ENCODE measurements around the gene MTUS2.

The MTUS2 gene

DNA sequence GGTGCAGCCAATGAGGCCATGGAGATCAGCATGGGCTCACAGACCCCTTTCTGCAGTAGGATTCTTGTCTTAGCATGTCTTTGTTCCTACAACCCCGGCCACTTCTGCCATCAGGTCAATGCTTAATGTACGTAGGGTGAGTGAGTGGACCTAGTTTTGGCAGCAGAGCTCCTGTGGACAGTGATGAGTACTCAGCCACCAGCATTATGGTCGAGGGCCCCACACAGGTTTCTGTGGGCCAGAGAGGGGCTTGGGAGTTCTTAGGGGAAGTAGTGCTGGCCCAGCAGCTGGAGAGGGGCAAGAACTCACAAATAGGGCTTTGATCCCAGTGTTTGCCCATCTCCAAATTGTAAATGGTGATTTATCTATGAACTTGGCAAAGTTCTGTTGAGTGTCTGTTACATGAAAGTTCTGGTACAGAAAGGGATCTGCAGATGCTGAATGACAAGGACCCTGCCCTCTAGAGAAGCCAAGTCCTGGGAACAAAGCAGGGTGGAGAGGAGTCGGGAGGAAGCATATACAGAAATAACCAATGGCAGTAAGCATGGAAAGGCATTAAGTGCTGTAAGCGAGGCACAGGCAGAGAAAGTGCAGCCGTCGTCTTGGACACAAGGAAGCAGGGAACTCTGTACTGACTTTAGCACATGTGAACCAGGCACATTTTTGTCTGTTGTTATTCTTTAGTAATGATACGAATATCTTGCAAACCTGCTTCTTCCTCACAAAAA, 185.1 kb downstream of the MTUS2 start:
- TF ChIP-seq BHLHE40 (IDR thresholded peaks at IDR 0.05; ENCODE audit: borderline replicate concordance) (no peak), ZNF384 (IDR thresholded peaks at IDR 0.05) (no peak), LEF1 (IDR thresholded peaks at IDR 0.05; ENCODE audit: borderline replicate concordance) (no peak), ELF4 (IDR thresholded peaks at IDR 0.05) (no peak), HDGF (IDR thresholded peaks at IDR 0.05; ENCODE audit: borderline replicate concordance) (no peak), FOXM1 (IDR thresholded peaks at IDR 0.05; ENCODE audit: borderline replicate concordance) (no peak), FOXA1 (IDR thresholded peaks at IDR 0.05) (no peak), CTBP1 (IDR thresholded peaks at IDR 0.05; ENCODE audit: borderline replicate concordance) (no peak), FOXK2 (IDR thresholded peaks at IDR 0.05) (no peak), TARDBP (IDR thresholded peaks at IDR 0.05) (no peak), SP1 (IDR thresholded peaks at IDR 0.05) (no peak), L3MBTL2 (conservative IDR thresholded peaks at IDR 0.05) (no peak), NFRKB (IDR thresholded peaks at IDR 0.05) (no peak), ARNT (IDR thresholded peaks at IDR 0.05) (no peak), SUZ12 (IDR thresholded peaks at IDR 0.05) (no peak)
- TF ChIP-seq, protein P1, sequence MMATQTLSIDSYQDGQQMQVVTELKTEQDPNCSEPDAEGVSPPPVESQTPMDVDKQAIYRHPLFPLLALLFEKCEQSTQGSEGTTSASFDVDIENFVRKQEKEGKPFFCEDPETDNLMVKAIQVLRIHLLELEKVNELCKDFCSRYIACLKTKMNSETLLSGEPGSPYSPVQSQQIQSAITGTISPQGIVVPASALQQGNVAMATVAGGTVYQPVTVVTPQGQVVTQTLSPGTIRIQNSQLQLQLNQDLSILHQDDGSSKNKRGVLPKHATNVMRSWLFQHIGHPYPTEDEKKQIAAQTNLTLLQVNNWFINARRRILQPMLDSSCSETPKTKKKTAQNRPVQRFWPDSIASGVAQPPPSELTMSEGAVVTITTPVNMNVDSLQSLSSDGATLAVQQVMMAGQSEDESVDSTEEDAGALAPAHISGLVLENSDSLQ (IDR thresholded peaks at IDR 0.05), result no peak
- POLR2A ChIA-PET, result no interaction called here
- DNase-seq (ENCODE audit: extremely low spot score), result no peak
- CTCF ChIA-PET, result no interaction called here

DNA sequence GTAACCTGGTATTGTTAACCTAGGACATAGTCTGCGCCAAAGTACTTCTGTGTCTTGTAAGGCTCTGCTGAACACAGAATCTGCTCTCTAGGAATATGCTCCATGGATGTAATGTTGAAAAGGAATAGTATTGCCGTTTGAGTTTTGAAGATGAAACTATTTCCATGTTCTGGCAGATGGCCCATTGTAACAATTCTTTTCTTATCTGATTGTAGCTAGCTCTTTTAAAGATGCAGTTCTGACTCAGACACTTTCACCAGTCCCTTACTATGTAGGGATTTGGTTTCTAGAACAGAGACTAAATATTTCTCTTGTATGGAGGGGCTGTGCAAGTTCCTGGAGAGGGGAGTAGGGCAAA, 185.6 kb downstream of the MTUS2 start:
- no peak for TF ChIP-seq FOXM1 (IDR thresholded peaks at IDR 0.05; ENCODE audit: borderline replicate concordance)
- no peak for TF ChIP-seq LEF1 (IDR thresholded peaks at IDR 0.05; ENCODE audit: borderline replicate concordance)
- TF ChIP-seq SUZ12 (IDR thresholded peaks at IDR 0.05), result no peak
- no peak for TF ChIP-seq NFRKB (IDR thresholded peaks at IDR 0.05)
- no peak for TF ChIP-seq FOXA1 (IDR thresholded peaks at IDR 0.05)
- no peak for DNase-seq (ENCODE audit: extremely low spot score)
- CTCF ChIA-PET, result no interaction called here
- POLR2A ChIA-PET, result no interaction called here

DNA sequence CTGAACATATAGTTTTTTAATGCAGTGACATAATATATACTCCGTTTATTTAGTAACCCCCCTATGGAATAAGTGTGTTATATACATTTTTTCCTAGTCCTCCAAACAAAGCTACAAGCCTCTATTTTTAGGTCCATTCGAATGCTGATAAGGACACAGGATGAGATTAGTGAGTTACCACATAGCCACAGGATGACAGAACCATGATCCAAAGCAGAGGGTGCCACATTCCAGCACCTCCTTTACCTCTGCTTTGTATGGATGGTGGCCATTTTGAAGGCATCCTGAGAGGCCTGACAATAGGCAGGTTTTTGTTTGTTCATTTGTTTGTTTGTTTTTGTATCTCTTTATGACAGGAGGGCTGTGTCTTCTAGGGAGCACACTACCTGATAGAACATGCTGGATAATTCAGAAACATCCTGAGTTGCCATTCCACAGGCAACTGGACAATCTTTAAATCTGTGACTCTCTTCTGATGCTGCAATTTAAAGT, 186.3 kb downstream of the MTUS2 start:
- TF ChIP-seq ZNF384 (IDR thresholded peaks at IDR 0.05) (no peak), TARDBP (IDR thresholded peaks at IDR 0.05) (no peak), FOXM1 (IDR thresholded peaks at IDR 0.05; ENCODE audit: borderline replicate concordance) (no peak)
- TF ChIP-seq, protein P1 (IDR thresholded peaks at IDR 0.05), result no peak
- no peak for DNase-seq (ENCODE audit: extremely low spot score)
- ChIA-PET CTCF (no interaction called here), POLR2A (no interaction called here)

DNA sequence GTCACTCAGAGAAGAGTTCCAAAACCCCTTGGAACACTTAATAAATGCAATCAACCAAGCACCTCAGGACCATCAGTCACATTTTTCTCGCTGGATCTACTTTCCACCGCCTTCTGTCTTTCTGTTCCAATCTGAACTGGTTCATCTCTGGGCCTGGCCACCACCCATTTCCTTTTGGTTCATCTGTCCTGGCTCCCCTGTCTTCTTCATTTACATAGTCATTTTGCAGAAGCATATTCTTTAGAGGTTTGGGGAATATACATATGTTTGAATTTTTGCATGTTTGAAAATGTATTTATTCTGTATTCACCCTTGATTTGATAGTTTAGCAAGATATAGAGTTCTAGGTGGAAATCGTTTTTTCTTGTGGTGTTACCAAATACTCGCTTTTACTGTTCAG, 188.2 kb downstream of the MTUS2 start:
- DNase-seq (ENCODE audit: extremely low spot score), result no peak
- TF ChIP-seq ARNT (IDR thresholded peaks at IDR 0.05) (no peak), L3MBTL2 (conservative IDR thresholded peaks at IDR 0.05) (no peak), SUZ12 (IDR thresholded peaks at IDR 0.05) (no peak), FOXM1 (IDR thresholded peaks at IDR 0.05; ENCODE audit: borderline replicate concordance) (no peak), BHLHE40 (IDR thresholded peaks at IDR 0.05; ENCODE audit: borderline replicate concordance) (no peak), LEF1 (IDR thresholded peaks at IDR 0.05; ENCODE audit: borderline replicate concordance) (no peak), FOXA1 (IDR thresholded peaks at IDR 0.05) (no peak), HDGF (IDR thresholded peaks at IDR 0.05; ENCODE audit: borderline replicate concordance) (no peak), TARDBP (IDR thresholded peaks at IDR 0.05) (no peak), FOXK2 (IDR thresholded peaks at IDR 0.05) (no peak), ZNF384 (IDR thresholded peaks at IDR 0.05) (no peak), ELF4 (IDR thresholded peaks at IDR 0.05) (no peak)
- TF ChIP-seq, protein P1 (IDR thresholded peaks at IDR 0.05), result no peak
- ChIA-PET POLR2A (no interaction called here), CTCF (no interaction called here)

DNA sequence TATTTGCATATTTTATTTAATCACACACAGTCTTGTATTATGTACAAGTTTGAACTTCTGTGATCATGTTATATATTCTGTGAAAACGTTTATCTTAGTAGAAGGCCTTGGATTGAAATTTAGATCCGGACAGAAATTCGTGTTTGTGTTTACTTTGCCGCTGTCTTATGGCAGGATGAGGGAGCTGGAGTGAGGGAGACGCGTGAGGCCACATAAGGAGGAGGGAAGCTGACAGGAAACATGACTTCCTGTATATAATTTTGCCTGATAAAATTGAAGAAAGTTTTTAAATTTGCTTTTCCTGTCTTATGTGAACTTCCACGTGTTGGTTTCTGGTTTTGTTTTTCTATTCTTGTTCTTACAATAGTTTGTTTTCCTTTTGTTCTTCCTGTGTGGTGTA, 200.2 kb downstream of the MTUS2 start:
- ChIA-PET CTCF (no interaction called here), POLR2A (no interaction called here)
- DNase-seq (ENCODE audit: extremely low spot score), result no peak
- TF ChIP-seq LEF1 (IDR thresholded peaks at IDR 0.05; ENCODE audit: borderline replicate concordance) (no peak), NFRKB (IDR thresholded peaks at IDR 0.05) (no peak), FOXM1 (IDR thresholded peaks at IDR 0.05; ENCODE audit: borderline replicate concordance) (no peak), L3MBTL2 (conservative IDR thresholded peaks at IDR 0.05) (no peak), TARDBP (IDR thresholded peaks at IDR 0.05) (no peak), ELF4 (IDR thresholded peaks at IDR 0.05) (no peak), SUZ12 (IDR thresholded peaks at IDR 0.05) (no peak), ZNF384 (IDR thresholded peaks at IDR 0.05) (no peak)

DNA sequence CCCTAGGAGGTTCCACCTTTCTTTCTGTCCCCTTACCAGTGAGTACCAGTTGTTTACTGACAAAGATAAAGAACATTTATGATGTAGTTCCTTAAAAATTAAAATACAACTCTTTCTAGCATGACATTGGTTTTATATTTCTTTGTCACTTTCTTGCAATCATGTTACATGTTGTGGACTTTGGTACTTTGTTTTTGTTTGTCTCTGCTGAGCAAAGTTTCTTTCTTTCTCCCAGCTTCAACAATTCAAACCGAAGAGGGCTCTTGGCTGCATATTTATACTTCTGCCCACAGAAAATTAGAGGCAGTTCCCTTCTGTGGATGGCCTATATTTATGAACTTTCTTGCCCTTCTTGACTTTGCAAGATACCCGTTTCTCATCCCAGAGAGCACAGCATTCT, 201.2 kb downstream of the MTUS2 start:
- ChIA-PET CTCF (no interaction called here), POLR2A (no interaction called here)
- no peak for DNase-seq (ENCODE audit: extremely low spot score)
- no peak for TF ChIP-seq LEF1 (IDR thresholded peaks at IDR 0.05; ENCODE audit: borderline replicate concordance)
- TF ChIP-seq BHLHE40 (IDR thresholded peaks at IDR 0.05; ENCODE audit: borderline replicate concordance), result no peak
- TF ChIP-seq FOXA1 (IDR thresholded peaks at IDR 0.05), result no peak
- no peak for TF ChIP-seq HDGF (IDR thresholded peaks at IDR 0.05; ENCODE audit: borderline replicate concordance)
- TF ChIP-seq NFRKB (IDR thresholded peaks at IDR 0.05), result no peak
- no peak for TF ChIP-seq CTBP1 (IDR thresholded peaks at IDR 0.05; ENCODE audit: borderline replicate concordance)
- no peak for TF ChIP-seq ZNF384 (IDR thresholded peaks at IDR 0.05)
- TF ChIP-seq TARDBP (IDR thresholded peaks at IDR 0.05), result no peak
- no peak for TF ChIP-seq FOXM1 (IDR thresholded peaks at IDR 0.05; ENCODE audit: borderline replicate concordance)
- TF ChIP-seq FOXK2 (IDR thresholded peaks at IDR 0.05), result no peak
- no peak for TF ChIP-seq L3MBTL2 (conservative IDR thresholded peaks at IDR 0.05)
- TF ChIP-seq SUZ12 (IDR thresholded peaks at IDR 0.05), result no peak
- no peak for TF ChIP-seq ELF4 (IDR thresholded peaks at IDR 0.05)
- TF ChIP-seq SP1 (IDR thresholded peaks at IDR 0.05), result no peak
- no peak for TF ChIP-seq ARNT (IDR thresholded peaks at IDR 0.05)
- TF ChIP-seq, protein P1 (IDR thresholded peaks at IDR 0.05), result no peak

Data from HEK293T (cell line).